Astrocyte (in vitro differentiated cells and primary cell): ENCODE measurements around the gene PET117. TPM values are rescaled to one million over a fixed set of nuclear protein-coding genes. Genes with fewer than 3 reads are reported as not detected.
"Not testable (repeated sequence)": the region's sequence is repeated elsewhere in the genome, so short reads cannot be mapped to it uniquely, and the experiment has no call there.

Experiments used
- DNase-seq: peaks from one replicate; pipeline ENCODE4 v3.0.0-alpha.2; 2010; ENCODE audit warnings: low read depth
- FAIRE-seq: peaks from 2 replicates; lab custom pipeline; 2011; peaks lifted over from hg19 to GRCh38; lab: Jason Lieb, UNC
- H2AFZ ChIP-seq: 2 replicates; pipeline ENCODE4 v1.6.0; 2012; ENCODE audit warnings: low read depth, low read length, inconsistent platforms
- H3K27ac ChIP-seq: 2 replicates; pipeline ENCODE4 v1.5.1; 2011; ENCODE audit warnings: low read depth, low read length, inconsistent platforms
- H3K27me3 ChIP-seq: 2 replicates; pipeline ENCODE4 v1.6.0; 2011; ENCODE audit warnings: low read length, inconsistent platforms; ENCODE audit not compliant: insufficient read depth
- H3K36me3 ChIP-seq: 2 replicates; pipeline ENCODE4 v1.5.1; 2011; ENCODE audit warnings: low read length, inconsistent platforms; ENCODE audit not compliant: insufficient read depth
- H3K4me1 ChIP-seq: 2 replicates; pipeline ENCODE4 v1.5.1; 2011; ENCODE audit warnings: low read length, inconsistent platforms; ENCODE audit not compliant: insufficient read depth
- H3K4me2 ChIP-seq: 2 replicates; pipeline ENCODE4 v1.6.0; 2012; ENCODE audit warnings: low read length, inconsistent platforms
- H3K4me3 ChIP-seq: 2 replicates; pipeline ENCODE4 v1.5.1; 2011; ENCODE audit warnings: low read depth, mild to moderate bottlenecking, low read length, inconsistent platforms; ENCODE audit not compliant: insufficient read depth
- H3K79me2 ChIP-seq: 2 replicates; pipeline ENCODE4 v1.6.0; 2012; ENCODE audit warnings: mild to moderate bottlenecking, low read length, inconsistent platforms; ENCODE audit not compliant: insufficient read depth
- H3K9ac ChIP-seq: 2 replicates; pipeline ENCODE4 v1.6.0; 2012; ENCODE audit warnings: mild to moderate bottlenecking, low read length, inconsistent platforms
- H3K9me3 ChIP-seq: 2 replicates; pipeline ENCODE4 v1.5.1; 2012; ENCODE audit warnings: low read depth, mild to moderate bottlenecking, low read length, inconsistent platforms; ENCODE audit not compliant: insufficient read depth
- H4K20me1 ChIP-seq: 2 replicates; pipeline ENCODE4 v1.6.0; 2012; ENCODE audit warnings: low read length, inconsistent platforms; ENCODE audit not compliant: insufficient read depth
- H3K27ac Mint-ChIP-seq: one replicate; pipeline ENCODE4 v1.8.0; 2021; ENCODE audit warnings: mild to moderate bottlenecking, mixed read lengths; ENCODE audit not compliant: unreplicated experiment
- H3K27me3 Mint-ChIP-seq: one replicate; pipeline ENCODE4 v1.8.0; 2021; ENCODE audit warnings: low read depth, mixed read lengths; ENCODE audit not compliant: unreplicated experiment
- H3K36me3 Mint-ChIP-seq: one replicate; pipeline ENCODE4 v1.8.0; 2021; ENCODE audit warnings: low read depth, mixed read lengths; ENCODE audit not compliant: unreplicated experiment
- H3K4me1 Mint-ChIP-seq: one replicate; pipeline ENCODE4 v1.8.0; 2021; ENCODE audit warnings: low read depth, mixed read lengths; ENCODE audit not compliant: unreplicated experiment
- H3K4me3 Mint-ChIP-seq: one replicate; pipeline ENCODE4 v1.8.0; 2021; ENCODE audit warnings: mild to moderate bottlenecking, moderate library complexity, mixed read lengths; ENCODE audit not compliant: unreplicated experiment
- H3K9me3 Mint-ChIP-seq: one replicate; pipeline ENCODE4 v1.8.0; 2021; ENCODE audit warnings: mild to moderate bottlenecking, mixed read lengths; ENCODE audit not compliant: unreplicated experiment
- CTCF ChIP-seq: IDR thresholded peaks from 2 replicates; pipeline ENCODE4 v1.5.1; 2011; ENCODE audit warnings: low read depth, mild to moderate bottlenecking, inconsistent platforms, low read length, moderate library complexity; ENCODE audit not compliant: insufficient read depth
- EZH2 ChIP-seq: IDR thresholded peaks from 2 replicates; pipeline ENCODE4 v1.6.1; 2012; ENCODE audit warnings: mild to moderate bottlenecking, low read length, inconsistent platforms; ENCODE audit not compliant: insufficient read depth
- total RNA-seq: library from RNA; stranded (reverse); gene quantifications from 2 replicates; pipeline ENCODE4 v1.2.1, GENCODE V29; 2021

Gene PET117
- total RNA-seq, 1 donor from 2014 or later, result 10.7 TPM

- H3K4me3 Mint-ChIP-seq, result no peak overlapping the region
- H3K36me3 Mint-ChIP-seq, result peaks cover 32% of the 10 kb centered on the region
- no peak overlapping the region for H3K9ac ChIP-seq
- H2AFZ ChIP-seq, result no peak overlapping the region
- no peak overlapping the region for H3K27ac ChIP-seq
- no peak for FAIRE-seq
- H3K9me3 Mint-ChIP-seq, result peaks cover 14% of the 10 kb centered on the region
- no peaks in the 10 kb centered on the region for H3K4me1 Mint-ChIP-seq
- H3K9me3 ChIP-seq, result no peaks in the 10 kb centered on the region
- peaks cover 4% of the 10 kb centered on the region for H3K79me2 ChIP-seq
- no peaks in the 10 kb centered on the region for H3K4me1 ChIP-seq
- H3K4me3 ChIP-seq, result no peak overlapping the region
- no peak for DNase-seq
- TF ChIP-seq CTCF (no peak), EZH2 (no peak)
- peak overlapping the region; percentile 42 for H3K27ac Mint-ChIP-seq
- H4K20me1 ChIP-seq, result peaks cover 6% of the 10 kb centered on the region
- H3K36me3 ChIP-seq, result peaks cover 3% of the 10 kb centered on the region
- no peaks in the 10 kb centered on the region for H3K27me3 ChIP-seq
- no peak overlapping the region for H3K4me2 ChIP-seq
- H3K27me3 Mint-ChIP-seq, result no peaks in the 10 kb centered on the region
Observed at GRCh38 chr20:18176318-18176785, 38.7 kb downstream of the PET117 start.

GRCh38 chr20:18180366-18180765 lies 42.7 kb downstream of the PET117 start:
- H3K9ac ChIP-seq, DNase-seq, H2AFZ ChIP-seq, H3K9me3 ChIP-seq, H3K79me2 ChIP-seq, H3K27ac ChIP-seq, H3K4me3 ChIP-seq, H3K4me1 Mint-ChIP-seq, FAIRE-seq, H3K4me3 Mint-ChIP-seq, H3K27me3 ChIP-seq, H3K4me1 ChIP-seq, H3K4me2 ChIP-seq, H3K27me3 Mint-ChIP-seq, H4K20me1 ChIP-seq, H3K27ac Mint-ChIP-seq: not testable (repeated sequence)
- H3K36me3 ChIP-seq, result peaks cover 15% of the 10 kb centered on the region
- peaks cover 14% of the 10 kb centered on the region for H3K9me3 Mint-ChIP-seq
- peaks cover 38% of the 10 kb centered on the region for H3K36me3 Mint-ChIP-seq

GRCh38 chr20:18180815-18181214 lies 43.2 kb downstream of the PET117 start:
- peaks cover 15% of the 10 kb centered on the region for H3K36me3 ChIP-seq
- H3K9ac ChIP-seq, result no peak overlapping the region
- no peaks in the 10 kb centered on the region for H3K9me3 ChIP-seq
- H3K27me3 ChIP-seq, result no peaks in the 10 kb centered on the region
- Mint-ChIP-seq H3K27ac (no peak overlapping the region), H3K4me3 (no peak overlapping the region), H3K4me1 (no peaks in the 10 kb centered on the region), H3K36me3 (peaks cover 38% of the 10 kb centered on the region), H3K27me3 (no peaks in the 10 kb centered on the region), H3K9me3 (peaks cover 14% of the 10 kb centered on the region)
- H3K4me3 ChIP-seq, result no peak overlapping the region
- no peaks in the 10 kb centered on the region for H3K4me1 ChIP-seq
- TF ChIP-seq EZH2 (no peak), CTCF (no peak)
- FAIRE-seq (no peak), DNase-seq (no peak)
- H3K4me2 ChIP-seq, result no peak overlapping the region
- no peaks in the 10 kb centered on the region for H4K20me1 ChIP-seq
- H3K79me2 ChIP-seq, result no peaks in the 10 kb centered on the region
- no peak overlapping the region for H3K27ac ChIP-seq
- H2AFZ ChIP-seq, result no peak overlapping the region
